GM19025 (cell line): ENCODE data around the gene TRIM63.
"Not testable (repeated sequence)": the region's sequence is repeated elsewhere in the genome, so short reads cannot be mapped to it uniquely, and the experiment has no call there.

ENCODE experiments used
- ATAC-seq: cut with Tn5 transposase; IDR thresholded peaks from one replicate; pipeline ENCODE4 v1.9.1; 2021; ENCODE audit warnings: mild to moderate bottlenecking, low read depth, moderate library complexity; ENCODE audit not compliant: unreplicated experiment

The TRIM63 gene

DNA sequence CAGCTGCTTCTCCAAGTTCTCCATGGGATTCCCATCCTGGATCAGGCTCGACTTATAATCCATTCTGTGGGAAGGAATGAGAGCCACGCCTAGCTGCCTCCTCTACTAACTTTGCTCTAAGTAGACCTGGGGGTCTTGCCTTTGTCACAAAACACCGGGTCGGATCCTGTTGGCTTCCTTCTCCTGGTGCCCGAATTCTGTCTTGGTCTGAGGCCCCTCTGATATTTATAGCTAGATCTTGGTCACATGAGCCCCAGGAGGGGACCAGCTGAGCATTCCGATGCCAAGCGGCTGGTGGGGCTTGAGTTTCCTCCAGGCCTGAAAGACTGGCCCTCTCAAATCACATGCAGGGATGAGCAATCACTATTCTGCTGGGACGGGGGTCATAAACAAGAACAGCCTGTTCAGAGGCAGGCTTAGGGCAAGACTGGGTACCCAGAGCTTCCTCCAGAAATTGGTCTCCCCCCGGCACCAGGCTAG, at the start of gene TRIM63:
TRIM63 (minus strand) TSS at position 199 of the 480 bp plus-strand sequence; CDS start at position 63, 136 bp downstream.
- no peak for ATAC-seq

- no peak for ATAC-seq
Measured at GRCh38 chr1:26114165-26114927, 46.9 kb upstream of the TRIM63 start.

DNA sequence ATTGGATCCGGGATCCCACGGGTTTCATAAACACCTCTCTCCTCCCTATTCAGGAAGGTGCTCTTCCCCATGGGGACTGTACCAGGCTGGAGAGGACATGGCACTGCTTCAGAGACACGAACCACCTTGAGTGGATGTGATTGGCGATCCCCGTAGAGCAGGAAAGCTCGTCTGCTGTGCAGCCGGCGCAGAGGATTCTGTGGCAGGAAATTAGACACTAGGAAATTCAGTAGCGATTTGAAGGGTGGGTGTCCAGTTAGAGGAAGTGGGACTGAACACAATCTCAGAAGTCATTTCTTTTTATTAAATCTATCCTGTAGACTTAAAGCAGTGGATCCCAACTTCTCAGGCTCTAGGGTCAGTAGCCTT, 45.0 kb upstream of the TRIM63 start:
- no peak for ATAC-seq

GRCh38 chr1:26111530-26112406, 44.3 kb upstream of the TRIM63 start, which contains the start of gene PDIK1L:
TSS of gene PDIK1L (plus strand) at chr1:26111824. CDS start at chr1:26114309, 2,485 bp downstream.
- peak; percentile 75 for ATAC-seq

GRCh38 chr1:26110731-26111529, 43.5 kb upstream of the TRIM63 start:
- peak; percentile 42 for ATAC-seq

GRCh38 chr1:26109229-26110164, 42.1 kb upstream of the TRIM63 start:
- no peak for ATAC-seq

GRCh38 chr1:26105226-26105548, 37.8 kb upstream of the TRIM63 start:
- ATAC-seq: not testable (repeated sequence)

GRCh38 chr1:26102526-26102925, 35.1 kb upstream of the TRIM63 start:
- no peak for ATAC-seq

- ATAC-seq: no peak
Measured at GRCh38 chr1:26102119-26102518, 34.7 kb upstream of the TRIM63 start.

- not testable (repeated sequence) for ATAC-seq
Measured at GRCh38 chr1:26100204-26100603, 32.8 kb upstream of the TRIM63 start.

GRCh38 chr1:26099780-26100179, 32.4 kb upstream of the TRIM63 start:
- no peak for ATAC-seq

GRCh38 chr1:26098602-26099001, 31.2 kb upstream of the TRIM63 start:
- no peak for ATAC-seq

DNA sequence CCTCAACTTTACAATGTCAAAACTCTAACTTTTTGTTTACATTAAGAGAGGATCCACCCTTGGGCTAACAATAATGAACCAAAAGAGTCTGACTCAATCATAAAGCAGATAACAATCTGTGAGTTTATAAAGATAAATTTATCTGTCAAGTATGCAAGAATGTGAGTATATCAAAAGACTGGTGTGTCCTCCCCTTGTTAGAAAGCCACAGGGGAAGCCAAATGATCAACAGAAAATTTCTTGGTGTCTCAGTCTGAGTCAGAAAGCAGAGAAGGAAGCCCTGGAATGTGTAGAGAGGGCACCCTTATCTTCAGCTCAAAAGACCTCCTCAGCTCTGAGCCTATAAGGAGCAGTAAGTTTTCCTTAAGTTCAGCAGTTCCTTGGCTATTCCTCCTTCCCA, 30.3 kb upstream of the TRIM63 start:
- no peak for ATAC-seq

GRCh38 chr1:26096471-26096870, 29.0 kb upstream of the TRIM63 start:
- no peak for ATAC-seq

- no peak for ATAC-seq
Measured at GRCh38 chr1:26094677-26095383, 27.4 kb upstream of the TRIM63 start.

GRCh38 chr1:26094076-26094669, 26.7 kb upstream of the TRIM63 start:
- no peak for ATAC-seq

GRCh38 chr1:26093569-26093968, 26.1 kb upstream of the TRIM63 start:
- ATAC-seq: not testable (repeated sequence)

GRCh38 chr1:26092422-26092821, 25.0 kb upstream of the TRIM63 start:
- ATAC-seq: no peak

- no peak for ATAC-seq
Measured at GRCh38 chr1:26090893-26091292, 23.5 kb upstream of the TRIM63 start.
